MCF 10A (cell line): ENCODE data around the gene MX2. TPM values are rescaled to one million over a fixed set of nuclear protein-coding genes. Genes with fewer than 3 reads are reported as not detected.
A peak's percentile ranks its signal among the peaks of the same experiment; 100 is the strongest.
"Not testable (repeated sequence)": the region's sequence is repeated elsewhere in the genome, so short reads cannot be mapped to it uniquely, and the experiment has no call there.

Experiments
- BruUV-seq: library from RNA; stranded (reverse); fragments of 400-500 nt; replicated peaks from 2 replicates; lab custom pipeline; 2021; lab: Mats Ljungman, UMichigan
- CTCF ChIA-PET: fragments of 300-600 bp; sonication (Branson Sonifier 250); formaldehyde crosslinking; extraction: SDS; loops from one replicate; lab custom pipeline; 2021; ENCODE audit warnings: antibody characterized with exemption, inconsistent platforms; lab: Yijun Ruan, JAX
- POLR2A ChIA-PET: fragments of 300-600, 350-650 bp; sonication (Branson Sonifier 250); formaldehyde crosslinking; extraction: SDS; loops from one replicate; lab custom pipeline; 2020; ENCODE audit warnings: antibody characterized with exemption, inconsistent platforms; lab: Yijun Ruan, JAX
- DNase-seq: peaks from one replicate; pipeline ENCODE4 v3.0.0-alpha.2; 2018; ENCODE audit not compliant: unreplicated experiment
- H3K27ac Mint-ChIP-seq: one replicate; pipeline ENCODE4 v1.8.0; 2022; ENCODE audit warnings: mild to moderate bottlenecking, low read depth, mixed read lengths; ENCODE audit not compliant: unreplicated experiment
- H3K27me3 Mint-ChIP-seq: one replicate; pipeline ENCODE4 v1.8.0; 2022; ENCODE audit warnings: mixed read lengths; ENCODE audit not compliant: insufficient read depth, unreplicated experiment
- H3K36me3 Mint-ChIP-seq: one replicate; pipeline ENCODE4 v1.8.0; 2022; ENCODE audit warnings: mild to moderate bottlenecking, moderate library complexity, mixed read lengths; ENCODE audit not compliant: insufficient read depth, unreplicated experiment
- H3K4me1 Mint-ChIP-seq: one replicate; pipeline ENCODE4 v1.8.0; 2022; ENCODE audit warnings: mixed read lengths; ENCODE audit not compliant: insufficient read depth, unreplicated experiment
- H3K4me3 Mint-ChIP-seq: one replicate; pipeline ENCODE4 v1.8.0; 2022; ENCODE audit warnings: mild to moderate bottlenecking, moderate library complexity, mixed read lengths; ENCODE audit not compliant: unreplicated experiment
- H3K9me3 Mint-ChIP-seq: one replicate; pipeline ENCODE4 v1.8.0; 2022; ENCODE audit warnings: mixed read lengths; ENCODE audit not compliant: unreplicated experiment
- intact Hi-C: fragments of 100-400 bp; cut with micrococcal nuclease; formaldehyde crosslinking; loops from 2 replicates; pipeline ENCODE4 v1.14.1; 2022
- total RNA-seq: library from RNA; stranded (reverse); gene quantifications from 2 replicates; pipeline ENCODE4 v1.2.3, GENCODE V29; 2022
- TF ChIP-seq, protein P1 (sequence below): fragments of 200-600 bp; IDR thresholded peaks from one replicate; pipeline ENCODE4 v1.8.0; 2022; ENCODE audit warnings: antibody characterized with exemption, mild to moderate bottlenecking; ENCODE audit not compliant: unreplicated experiment

Gene MX2
- total RNA-seq, 1 experiment from 2014 or later: not detected

- H3K27ac Mint-ChIP-seq: no peak overlapping the region
- ChIA-PET POLR2A (no interaction called here), CTCF (interaction anchor here (0.6 to 0.7 kb wide), 3 partner anchors 12 to 1089 kb away, joined by 3 read pairs; no protein-coding TSS in a partner anchor)
- intact Hi-C loops: no loop called here
- no peaks in the 10 kb centered on the region for H3K36me3 Mint-ChIP-seq
- no peak overlapping the region for H3K4me3 Mint-ChIP-seq
- TF ChIP-seq, protein P1, sequence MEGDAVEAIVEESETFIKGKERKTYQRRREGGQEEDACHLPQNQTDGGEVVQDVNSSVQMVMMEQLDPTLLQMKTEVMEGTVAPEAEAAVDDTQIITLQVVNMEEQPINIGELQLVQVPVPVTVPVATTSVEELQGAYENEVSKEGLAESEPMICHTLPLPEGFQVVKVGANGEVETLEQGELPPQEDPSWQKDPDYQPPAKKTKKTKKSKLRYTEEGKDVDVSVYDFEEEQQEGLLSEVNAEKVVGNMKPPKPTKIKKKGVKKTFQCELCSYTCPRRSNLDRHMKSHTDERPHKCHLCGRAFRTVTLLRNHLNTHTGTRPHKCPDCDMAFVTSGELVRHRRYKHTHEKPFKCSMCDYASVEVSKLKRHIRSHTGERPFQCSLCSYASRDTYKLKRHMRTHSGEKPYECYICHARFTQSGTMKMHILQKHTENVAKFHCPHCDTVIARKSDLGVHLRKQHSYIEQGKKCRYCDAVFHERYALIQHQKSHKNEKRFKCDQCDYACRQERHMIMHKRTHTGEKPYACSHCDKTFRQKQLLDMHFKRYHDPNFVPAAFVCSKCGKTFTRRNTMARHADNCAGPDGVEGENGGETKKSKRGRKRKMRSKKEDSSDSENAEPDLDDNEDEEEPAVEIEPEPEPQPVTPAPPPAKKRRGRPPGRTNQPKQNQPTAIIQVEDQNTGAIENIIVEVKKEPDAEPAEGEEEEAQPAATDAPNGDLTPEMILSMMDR: no peak
- H3K4me1 Mint-ChIP-seq: no peaks in the 10 kb centered on the region
- peaks cover 78% of the 10 kb centered on the region for H3K27me3 Mint-ChIP-seq
- no TSS peak for BruUV-seq
- DNase-seq: peak; percentile 48
- H3K9me3 Mint-ChIP-seq: peaks cover 7% of the 10 kb centered on the region
Observed at GRCh38 chr21:41411449-41412089, 49.7 kb downstream of the MX2 start.

DNA sequence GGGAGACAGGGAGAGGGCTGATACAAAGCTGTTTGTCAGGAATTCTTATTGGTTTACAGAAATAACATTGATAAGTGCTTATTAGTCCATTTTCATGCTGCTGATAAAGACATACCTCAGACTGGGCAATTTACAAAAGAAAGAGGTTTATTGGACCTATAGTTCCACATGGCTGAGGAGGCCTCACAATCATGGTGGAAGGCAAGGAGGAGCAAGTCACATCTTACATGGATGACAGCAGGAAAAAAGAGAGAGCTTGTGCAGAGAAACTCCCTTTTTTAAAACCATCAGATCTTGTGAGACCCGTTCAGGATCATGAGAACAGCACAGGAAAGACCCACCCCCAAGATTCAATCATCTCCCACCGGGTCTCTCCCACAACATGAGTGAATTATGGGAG, 55.7 kb downstream of the MX2 start:
- peaks cover 38% of the 10 kb centered on the region for H3K27me3 Mint-ChIP-seq
- H3K4me1 Mint-ChIP-seq, intact Hi-C loops, DNase-seq, H3K9me3 Mint-ChIP-seq, BruUV-seq, H3K36me3 Mint-ChIP-seq, H3K27ac Mint-ChIP-seq, H3K4me3 Mint-ChIP-seq: not testable (repeated sequence)
- POLR2A ChIA-PET: interaction anchor here (0.6 kb wide), 1 partner anchor 61 kb away, joined by 3 read pairs; no protein-coding TSS in a partner anchor
- CTCF ChIA-PET: interaction anchor here (1.1 to 1.2 kb wide), 2 partner anchors 9 to 391 kb away, joined by 3 read pairs; no protein-coding TSS in a partner anchor

DNA sequence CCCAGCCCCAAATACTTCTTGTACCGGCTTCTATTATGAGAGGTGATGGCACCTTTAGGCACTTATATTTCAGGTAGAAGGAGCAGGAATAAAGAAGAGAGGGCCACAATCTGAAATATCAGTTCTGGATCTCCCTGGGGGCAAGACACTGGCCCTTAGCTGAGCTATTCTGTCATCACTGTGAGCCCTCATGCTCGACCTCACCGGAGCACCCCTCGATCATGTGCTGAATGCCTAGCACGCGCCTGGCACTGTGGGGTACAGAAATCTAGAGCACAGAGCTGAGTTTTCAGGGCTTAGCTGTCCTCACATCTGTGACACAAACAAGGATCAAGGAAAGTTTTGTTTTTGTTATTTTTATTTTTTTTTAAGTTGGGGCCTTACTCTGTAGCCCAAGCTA, 56.6 kb downstream of the MX2 start:
- Mint-ChIP-seq H3K36me3 (no peaks in the 10 kb centered on the region), H3K27ac (no peak overlapping the region), H3K27me3 (peaks cover 29% of the 10 kb centered on the region), H3K9me3 (peaks cover 7% of the 10 kb centered on the region), H3K4me1 (peaks cover 8% of the 10 kb centered on the region), H3K4me3 (no peak overlapping the region)
- no TSS peak for BruUV-seq
- DNase-seq: no peak
- ChIA-PET POLR2A (no interaction called here), CTCF (interaction anchor here (0.9 to 1.2 kb wide), 3 partner anchors 10 to 392 kb away, joined by 3 read pairs; no protein-coding TSS in a partner anchor)
- intact Hi-C loops: no loop called here
- TF ChIP-seq, protein P1: no peak

- Mint-ChIP-seq H3K36me3 (no peaks in the 10 kb centered on the region), H3K27ac (no peak overlapping the region), H3K9me3 (peaks cover 7% of the 10 kb centered on the region), H3K4me1 (peaks cover 8% of the 10 kb centered on the region), H3K4me3 (peak overlapping the region; percentile 83), H3K27me3 (peaks cover 22% of the 10 kb centered on the region)
- no TSS peak for BruUV-seq
- DNase-seq: no peak
- intact Hi-C loops: no loop called here
- CTCF ChIA-PET: interaction anchor here (0.7 to 1.2 kb wide), 4 partner anchors 11 to 136 kb away, joined by 3 read pairs; no protein-coding TSS in a partner anchor
- POLR2A ChIA-PET: no interaction called here
- TF ChIP-seq, protein P1: no peak
Observed at GRCh38 chr21:41418956-41419680, 57.3 kb downstream of the MX2 start.
